Dedifferentiated amniotic fluid mesenchymal stem cell (primary cell): ENCODE results near the gene LRG1.
"Not testable (repeated sequence)": the region's sequence is repeated elsewhere in the genome, so short reads cannot be mapped to it uniquely, and the experiment has no call there.

Experiments used
- DNase-seq: peaks from one replicate; pipeline ENCODE4 v3.0.0-alpha.2; 2016; ENCODE audit errors: extremely low spot score

LRG1 gene

DNA sequence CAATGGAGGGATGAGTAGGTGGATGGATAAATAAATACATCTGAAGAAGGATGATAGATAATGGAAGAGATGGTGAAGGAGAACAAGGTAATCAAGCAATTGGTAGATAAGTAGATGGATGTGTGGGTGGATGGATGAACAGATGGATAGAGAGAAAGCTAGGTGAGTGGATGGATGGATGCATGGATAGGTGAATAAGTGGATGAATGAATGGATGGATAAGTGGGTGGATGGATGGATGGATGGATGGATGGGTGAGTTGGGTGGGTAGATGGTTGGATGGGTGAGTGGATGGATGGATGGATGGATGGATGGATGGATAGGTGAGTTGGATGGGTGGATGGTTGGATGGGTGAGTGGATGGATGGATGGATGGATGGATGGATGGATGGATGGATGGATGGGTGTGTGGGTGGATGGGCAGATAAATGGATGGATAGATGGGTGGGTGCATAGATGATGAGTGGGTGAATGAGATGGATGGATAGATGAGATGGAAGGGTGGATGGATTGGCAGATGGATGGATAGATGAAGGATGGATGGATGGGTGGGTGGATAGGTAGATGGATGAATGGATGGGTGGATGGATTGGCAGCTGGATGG, 13.4 kb upstream of the LRG1 start:
- DNase-seq = no peak

DNA sequence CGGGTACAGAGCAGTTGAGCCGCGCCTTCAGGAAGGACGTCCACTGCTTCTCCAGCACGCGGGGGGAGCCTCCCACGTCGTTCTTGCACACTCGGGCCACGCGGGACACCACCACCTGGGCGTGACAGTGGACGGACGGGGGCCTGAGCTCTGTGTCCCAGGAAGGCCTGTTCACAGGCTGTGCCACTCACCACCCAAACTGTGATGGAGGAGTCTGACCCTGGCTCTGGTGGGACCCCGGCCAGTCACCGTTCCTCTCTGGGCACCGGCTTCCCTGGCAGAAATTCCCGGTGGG, 12.6 kb upstream of the LRG1 start:
- DNase-seq = no peak

DNA sequence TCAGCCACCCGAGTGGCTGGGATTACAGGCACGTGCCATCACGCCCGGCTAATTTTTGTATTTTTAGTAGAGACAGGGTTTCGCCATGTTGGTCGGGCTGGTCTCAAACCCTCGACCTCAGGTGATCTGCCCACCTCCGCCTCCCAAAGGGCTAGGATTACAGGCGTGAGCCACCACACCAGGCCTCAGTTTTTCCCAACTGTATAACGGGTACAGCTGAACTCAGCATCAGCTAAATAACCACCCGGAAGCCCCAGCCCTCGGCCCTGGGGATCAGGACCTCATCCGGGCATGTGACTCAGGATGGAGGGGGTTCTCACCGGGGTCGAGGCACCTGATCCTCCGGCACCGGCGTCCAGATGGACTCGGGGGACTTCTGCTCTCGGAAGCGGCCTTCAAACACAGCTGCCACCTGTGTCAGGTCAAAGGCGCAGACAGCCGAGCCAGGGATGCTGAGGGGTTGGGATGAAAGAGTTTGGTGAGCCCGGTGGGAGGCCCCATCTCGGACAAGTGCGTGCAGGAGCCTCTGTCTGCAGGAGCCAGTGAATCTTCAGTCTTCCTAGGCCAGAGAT, 10.7 kb upstream of the LRG1 start:
- no peak for DNase-seq

DNA sequence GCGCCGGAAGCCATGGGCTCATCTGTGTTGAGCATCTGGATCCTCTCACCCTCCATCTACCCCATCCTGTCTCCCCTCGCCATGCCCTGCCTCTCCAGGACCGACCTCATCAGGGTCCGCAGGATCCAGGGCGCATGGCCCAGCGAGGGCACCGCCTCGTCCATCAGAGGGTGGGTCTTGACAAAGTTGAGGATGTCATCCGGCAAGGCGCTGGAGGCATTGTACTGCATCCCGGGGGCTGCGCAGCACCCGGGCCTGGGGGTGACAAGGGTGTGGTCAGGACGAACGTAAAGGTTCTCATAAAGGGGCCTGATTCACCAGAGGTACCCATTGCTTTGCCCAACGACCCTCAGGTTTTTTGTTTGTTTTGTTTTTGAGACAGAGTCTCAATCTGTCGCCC, 10.2 kb upstream of the LRG1 start:
- DNase-seq = no peak

DNA sequence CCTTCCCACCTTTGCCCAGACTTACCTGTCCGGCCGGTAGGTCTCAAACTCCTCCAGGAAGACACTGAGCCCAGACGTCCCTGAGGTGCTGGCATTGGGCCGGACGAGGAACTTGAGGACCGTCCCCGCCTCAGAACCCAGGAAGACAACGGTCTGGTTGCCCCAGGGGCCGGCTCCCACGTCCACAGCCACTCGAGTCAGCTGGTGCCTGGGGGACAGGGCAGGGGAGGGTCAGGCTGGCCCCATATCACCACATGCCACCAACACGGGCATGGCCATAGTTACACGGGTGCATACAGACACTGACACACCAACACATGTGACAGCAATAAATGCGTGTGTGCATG, 8.4 kb upstream of the LRG1 start:
- DNase-seq = no peak

DNA sequence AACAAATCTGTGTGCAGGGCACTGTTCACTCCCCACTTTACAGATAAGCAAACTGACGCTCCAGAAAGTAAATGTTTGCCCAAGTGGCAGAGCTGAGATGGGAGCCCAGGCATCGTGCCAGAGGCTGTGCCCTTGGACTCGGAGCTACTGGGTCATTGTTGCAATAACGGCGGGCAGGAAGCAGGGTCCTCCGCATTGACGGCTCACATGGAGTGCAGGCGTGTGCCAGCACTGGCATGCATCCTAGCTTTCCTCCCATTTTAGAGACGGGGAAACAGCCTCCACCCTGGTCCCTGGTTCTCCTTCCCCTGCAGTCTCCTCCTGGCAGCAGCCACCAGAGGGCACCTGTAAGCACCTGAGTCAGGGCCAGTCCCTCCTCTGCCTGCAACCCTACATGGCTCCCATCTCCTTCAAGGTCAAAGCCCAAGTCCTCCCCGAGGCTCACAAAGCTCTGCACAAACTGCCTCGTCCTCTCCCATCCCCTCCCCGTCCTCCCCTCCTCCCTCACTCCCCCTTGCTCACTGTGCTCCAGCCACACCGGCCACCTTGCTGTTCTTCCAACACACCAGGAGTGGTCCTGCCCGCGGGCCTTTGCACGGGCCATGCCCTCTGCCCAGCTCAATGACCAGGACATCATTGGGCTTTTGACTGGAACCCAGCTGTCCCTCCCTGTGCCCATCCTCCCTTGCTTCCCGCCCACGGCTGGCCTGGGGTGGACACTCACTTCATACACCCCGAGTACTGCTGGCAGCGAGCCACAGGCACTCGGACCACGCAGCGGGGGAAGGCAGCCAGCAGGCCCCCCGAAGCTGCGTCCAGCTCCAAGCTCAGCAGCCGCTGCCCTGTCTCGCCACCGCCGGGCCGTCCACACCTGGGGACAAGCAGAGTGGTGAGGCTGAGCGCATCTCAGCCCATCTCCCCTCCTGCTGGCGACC, 7.7 kb upstream of the LRG1 start:
- no peak for DNase-seq

DNA sequence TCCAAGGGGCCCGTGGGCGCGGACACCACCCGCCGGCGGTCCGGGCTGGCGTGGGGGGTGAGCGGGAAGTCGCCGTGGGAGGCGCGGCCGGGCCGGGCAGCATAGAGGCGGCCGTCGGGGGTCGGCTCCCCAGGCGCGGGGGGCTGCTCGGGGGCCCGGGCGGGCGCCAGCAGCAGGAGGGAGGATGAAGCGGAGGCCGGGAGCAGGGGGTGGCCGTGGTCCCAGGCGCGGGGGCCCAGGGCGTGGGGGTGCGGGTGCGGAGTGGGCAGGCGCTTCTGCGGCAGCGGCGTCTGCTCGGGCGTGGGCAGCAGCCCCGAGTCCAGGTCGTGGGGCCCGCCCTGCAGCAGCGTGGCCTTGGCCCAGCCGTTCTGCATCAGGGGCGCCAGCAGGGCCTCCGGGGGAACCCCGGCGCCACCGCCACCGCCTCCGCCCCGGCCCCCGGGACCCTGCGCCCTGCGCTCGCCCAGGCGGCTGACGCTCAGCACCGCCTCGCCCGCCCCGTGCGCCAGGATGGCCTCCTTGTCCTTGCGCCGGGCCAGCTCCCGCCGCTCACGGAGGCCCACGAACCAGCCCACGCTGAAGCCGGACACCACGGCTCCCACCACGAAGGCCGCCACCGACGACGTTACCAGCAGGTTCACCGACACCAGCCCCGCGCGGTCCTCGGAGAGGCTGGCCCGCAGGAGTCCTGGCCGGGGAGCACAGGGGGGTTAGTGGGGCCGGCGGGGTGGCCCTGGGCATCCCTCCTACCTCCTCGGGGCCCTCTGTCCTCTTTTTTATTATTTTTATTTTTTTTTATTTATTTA, 4.2 kb upstream of the LRG1 start:
- DNase-seq = no peak

DNA sequence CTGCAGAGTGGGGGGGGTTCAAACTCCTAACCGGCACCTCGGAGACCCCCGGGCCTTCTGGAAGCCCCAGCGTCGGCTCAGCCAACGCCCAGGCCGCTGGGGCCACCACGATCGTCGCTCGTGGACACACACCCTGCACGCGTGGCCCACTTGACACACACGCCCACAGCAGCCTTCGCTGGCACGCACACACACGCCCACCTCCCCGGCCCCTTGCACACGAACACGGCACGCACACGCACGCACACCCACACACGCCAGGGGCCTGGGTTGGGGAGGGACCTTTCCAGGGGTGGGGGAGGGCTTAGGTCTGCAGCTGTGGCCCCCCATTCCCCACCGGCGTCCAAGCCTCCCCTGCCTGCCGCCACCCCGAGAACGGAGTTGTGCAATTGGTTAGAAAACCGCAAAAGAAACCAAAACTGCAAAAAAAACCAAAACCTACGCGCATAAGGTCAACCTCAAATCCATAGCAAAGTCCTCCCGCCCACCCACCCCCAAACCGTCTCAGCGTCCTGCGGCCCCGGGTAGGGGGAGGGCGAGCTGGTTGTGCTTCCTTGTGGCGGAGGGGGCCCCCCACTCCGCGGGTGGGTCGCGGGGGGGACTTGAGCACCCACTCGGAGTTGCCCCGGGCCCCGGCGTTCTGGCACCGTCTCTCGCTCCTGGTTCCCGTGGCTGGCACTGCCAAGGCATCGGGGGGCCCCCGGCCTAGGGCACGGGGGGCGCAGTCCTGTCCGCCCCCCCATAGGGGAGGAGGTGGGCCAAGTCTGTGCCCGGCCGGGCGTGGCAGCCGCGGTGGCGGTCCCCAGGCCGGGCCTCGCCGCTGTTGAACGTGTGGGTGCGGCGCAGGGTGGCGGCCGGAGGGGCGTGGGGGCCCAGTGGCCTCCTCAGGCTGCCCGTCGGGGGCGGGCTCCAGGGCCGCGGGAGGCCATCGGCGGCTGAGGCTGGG, 3.3 kb upstream of the LRG1 start:
- DNase-seq = no peak

DNA sequence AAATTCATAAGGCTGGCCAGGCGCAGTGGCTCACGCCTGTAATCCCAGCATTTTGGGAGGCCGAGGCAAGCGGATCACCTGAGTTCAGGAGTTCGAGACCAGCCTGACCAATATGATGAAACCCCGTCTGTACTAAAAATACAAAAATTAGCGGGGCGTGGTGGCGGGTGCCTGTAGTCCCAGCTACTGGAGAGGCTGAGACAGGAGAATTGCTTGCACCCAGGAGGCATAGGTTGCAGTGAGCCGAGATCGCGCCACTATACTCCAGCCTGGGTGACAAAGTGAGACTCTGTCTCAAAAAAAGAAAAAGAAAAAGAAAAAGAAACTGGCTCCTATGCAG, 1.9 kb upstream of the LRG1 start:
- not testable (repeated sequence) for DNase-seq

DNA sequence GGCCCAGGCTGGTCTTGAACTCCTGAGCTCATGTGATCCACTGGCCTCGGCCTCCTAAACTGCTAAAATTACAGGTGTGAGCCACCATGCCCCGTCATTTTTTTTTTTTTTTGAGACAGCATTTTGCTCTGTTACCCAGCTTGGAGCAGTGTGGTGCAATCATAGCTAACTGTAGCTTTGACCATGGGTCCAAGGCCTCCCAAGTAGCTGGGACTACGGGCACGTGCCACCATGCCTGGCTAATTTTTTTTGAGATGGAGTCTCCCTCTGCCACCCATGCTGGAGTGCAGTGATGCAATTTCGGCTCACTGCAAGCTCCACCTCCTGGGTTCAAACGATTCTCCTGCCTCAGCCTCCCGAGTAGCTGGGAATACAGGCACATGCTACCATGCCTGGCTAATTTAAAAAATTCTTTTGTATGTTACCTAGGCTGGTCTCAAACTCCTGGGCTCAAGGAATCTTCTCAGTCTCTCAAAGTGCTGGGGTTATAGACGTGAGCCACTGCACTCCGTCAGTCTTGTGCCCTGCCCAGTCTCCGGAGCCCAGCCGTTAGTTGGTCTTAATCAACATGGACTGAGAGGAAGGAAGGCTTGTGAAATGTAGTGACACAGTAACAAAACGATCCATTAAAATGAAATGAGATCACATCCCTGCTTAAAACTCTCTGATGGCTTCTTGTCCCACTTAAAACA, 1.4 kb upstream of the LRG1 start:
- DNase-seq = no peak

DNA sequence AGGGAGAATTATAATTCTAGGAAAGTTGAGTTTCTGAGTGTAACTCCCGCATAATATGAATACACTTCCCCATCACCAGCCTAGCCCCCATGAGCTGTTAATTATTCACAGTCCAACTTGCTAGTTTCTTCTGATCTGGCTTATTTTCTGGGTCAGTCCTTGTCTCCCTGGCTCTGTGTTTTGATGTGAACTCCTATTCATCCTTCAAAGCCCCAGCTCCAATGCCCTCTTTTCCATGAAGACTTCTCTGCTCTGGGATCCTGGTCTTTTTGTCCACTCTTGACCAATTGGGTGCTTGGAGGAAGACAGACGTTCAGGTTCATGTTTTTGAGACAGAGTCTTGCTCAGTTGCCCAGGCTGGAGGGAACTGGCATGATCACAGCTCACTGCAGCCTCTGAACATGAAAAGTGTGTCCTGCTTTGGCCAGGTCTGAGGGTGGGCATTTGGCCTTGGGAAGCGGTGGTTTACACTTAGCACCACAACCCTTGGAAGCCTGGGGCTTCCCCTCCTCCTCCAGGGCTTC, 605 bp downstream of the LRG1 start:
- no peak for DNase-seq

DNA sequence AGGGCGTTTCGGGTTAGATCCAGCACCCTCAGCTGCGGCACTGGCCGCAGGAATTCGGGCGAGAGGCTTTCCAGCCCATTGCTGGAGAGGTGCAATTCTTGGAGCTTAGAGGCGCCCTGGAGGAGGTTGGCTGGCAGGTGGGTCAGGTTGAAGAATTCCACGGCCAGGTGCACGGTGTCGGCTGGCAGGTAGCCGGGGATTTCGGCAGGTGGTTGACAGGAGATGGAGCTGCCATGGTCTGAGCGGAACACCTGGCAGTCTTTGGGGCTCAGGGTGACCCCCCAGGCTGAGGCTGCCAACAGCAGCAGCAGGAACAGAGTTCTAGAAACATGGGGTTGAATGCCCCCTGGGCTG, 1.3 kb downstream of the LRG1 start:
- DNase-seq = no peak

DNA sequence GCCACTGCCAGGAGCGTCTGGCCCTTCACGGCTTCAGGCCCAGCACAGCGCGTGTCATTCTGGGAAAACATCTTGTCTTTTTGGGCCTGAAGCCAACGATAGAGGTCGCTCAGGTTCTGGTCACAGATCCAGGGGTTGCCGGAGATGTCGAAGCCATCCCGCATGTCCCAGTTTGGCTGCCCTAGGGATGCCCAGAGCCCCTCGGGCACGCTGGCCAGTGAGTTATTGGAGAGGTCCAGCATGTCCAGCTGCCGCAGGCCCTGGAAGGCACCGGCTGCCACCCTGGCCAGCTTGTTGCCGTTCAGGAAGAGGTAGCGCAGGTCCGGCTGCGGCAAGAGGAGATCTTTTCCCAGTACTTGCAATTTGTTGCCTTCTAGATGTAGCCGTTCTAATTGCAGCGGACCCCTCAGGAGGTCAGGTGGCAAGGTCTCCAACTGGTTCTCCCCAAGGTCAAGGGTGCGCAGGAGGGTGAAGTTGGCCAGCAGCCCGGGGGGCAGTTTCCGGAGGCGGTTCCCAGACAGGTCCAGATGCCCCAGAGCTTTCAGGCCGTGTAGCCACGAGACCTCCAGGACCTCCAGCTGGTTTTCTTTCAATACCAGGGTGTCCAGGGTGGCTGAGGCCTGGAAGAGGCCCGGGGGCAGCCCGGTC, 1.8 kb downstream of the LRG1 start:
- no peak for DNase-seq

DNA sequence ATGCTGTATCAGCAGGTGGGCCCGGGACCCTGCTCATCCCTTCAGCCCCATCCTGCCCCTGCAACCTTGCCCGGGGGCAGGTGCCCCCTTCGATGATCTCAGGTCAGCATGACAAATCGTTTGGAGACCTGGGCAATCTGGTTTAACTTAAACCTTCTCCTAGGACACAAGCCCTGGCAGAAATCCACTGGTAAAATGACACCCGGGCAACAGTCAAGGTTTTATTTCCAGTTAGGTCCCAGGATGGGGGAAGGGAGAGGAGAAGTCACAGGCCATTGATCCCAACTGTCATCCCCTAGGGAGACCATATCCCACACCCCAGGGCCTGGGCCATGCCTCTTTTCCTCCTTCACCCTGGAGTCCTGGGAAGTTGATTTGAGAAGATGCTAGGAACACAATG, 3.0 kb downstream of the LRG1 start:
- no peak for DNase-seq

DNA sequence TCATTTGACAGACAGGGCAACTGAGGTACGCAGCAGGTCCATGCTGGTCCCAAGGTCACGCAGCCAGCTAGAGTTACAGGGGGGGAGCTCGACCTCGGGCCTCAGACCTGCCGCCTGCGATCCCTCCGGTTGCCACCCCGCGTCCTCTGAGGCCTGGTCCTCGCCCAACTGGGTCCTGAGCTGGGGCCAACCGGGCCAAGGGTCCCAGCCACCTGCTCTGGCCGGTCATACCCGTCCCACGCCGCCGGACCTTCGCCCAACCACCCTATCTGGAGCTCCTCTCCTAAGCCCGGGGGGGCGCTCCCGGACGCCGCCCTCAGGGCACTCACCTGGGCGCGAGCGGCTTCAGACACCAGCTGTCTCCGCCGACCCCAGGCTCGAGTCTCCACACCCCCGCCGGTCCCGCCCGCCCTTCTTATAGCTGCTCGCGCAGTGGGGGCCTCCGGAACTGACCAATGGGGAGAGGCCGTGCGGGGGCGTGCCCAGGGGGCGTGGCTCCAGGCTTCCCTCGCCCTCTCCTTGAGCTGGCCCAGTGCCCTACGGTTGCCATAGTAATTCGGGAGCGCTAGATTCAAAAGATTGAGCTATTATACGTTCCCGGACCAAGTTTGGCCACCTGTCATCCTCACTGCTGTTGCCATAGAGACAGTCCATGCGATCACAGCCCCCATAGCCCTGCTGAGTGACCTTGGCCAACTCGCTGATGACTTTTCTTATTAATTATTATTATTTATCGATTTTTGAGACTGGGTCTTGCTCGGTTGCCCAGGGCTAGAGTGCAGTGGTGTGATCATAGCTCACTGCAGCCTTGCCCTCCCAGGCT, 4.8 kb downstream of the LRG1 start, which contains the start of gene PLIN5:
PLIN5 (minus strand) TSS at position 389 of the 823 bp plus-strand sequence. CDS start 1,150 bp downstream, outside the sequence.
- no peak for DNase-seq

DNA sequence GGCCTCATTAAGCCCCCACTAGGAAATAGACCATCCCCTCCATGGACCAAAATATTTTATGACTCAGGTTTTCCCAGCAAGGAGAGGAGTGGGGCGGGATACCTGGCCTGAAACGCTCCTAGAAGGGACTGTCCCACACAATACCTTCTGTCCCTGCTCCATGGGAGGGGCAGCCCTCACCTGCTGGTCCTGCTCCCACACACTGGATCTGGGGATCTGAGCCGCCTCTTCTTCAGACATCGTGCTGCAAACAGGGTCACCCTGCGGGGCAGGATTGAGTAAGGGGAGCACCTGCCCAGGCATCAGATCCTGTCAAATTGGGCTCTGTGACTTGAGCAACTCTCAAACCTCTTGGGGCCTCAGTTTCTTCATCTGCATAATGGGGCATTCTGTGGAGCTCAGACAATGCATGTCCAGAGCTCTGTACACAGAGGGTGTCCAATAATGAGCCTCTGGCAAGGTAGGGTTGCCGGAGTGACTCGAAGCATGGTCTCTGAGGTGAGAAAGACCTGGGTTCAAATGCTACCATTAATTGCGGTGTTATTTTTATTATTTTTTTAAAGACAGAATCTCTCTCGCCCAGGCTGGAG, 5.9 kb downstream of the LRG1 start:
- DNase-seq = no peak

DNA sequence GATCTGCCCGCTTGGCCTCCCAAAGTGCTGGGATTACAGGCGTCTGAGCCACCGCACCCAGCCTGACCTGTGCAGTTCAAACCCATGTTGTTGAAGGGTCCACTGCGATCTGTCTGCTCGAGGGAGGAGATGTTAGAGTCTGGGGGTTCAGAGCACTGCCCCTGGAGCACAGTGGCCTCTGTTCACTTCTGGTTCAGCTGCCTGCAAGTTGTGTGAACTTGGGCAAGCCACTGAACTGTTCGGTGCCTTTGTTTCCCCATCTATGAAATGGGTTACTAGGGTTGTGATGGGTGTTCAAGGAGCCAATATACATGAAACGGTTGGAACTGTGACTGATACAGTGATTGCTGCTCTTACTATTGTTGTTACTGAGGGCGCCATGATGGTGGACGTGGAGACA, 6.5 kb downstream of the LRG1 start:
- DNase-seq = no peak

DNA sequence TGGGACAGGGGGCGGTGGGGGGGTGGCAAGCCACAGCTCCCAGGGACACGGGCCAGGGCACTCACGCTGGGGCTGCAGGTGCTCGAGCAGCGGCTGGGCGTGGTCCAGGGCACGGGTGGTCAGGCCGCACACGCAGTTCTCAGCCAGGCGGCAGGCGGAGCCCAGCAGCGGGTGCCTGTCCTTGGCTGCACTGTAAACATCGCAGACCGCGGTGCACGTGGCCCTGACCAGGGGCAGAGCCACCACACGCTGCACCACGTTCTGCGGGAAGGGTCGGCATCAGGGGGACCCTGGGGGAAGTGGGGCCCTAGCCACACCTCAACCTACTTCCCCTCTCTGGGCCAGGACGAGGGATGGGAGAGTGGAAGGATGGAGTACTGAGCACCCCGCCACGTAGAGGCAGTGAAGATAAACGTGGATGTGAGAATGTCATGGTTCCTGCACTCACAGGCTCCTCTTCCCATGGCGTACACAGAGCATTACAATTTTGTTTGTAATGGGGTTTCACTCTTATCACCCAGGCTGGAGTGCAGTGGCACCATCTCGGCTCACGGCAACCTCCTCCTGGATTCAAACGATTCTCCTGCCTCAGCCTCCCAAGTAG, 8.2 kb downstream of the LRG1 start:
- DNase-seq = no peak
